ENCODE measurements around the gene NARS2. TPM values are rescaled to one million over a fixed set of nuclear protein-coding genes. Genes with fewer than 3 reads are reported as not detected.
"Not testable (repeated sequence)": the region's sequence is repeated elsewhere in the genome, so short reads cannot be mapped to it uniquely, and the experiment has no call there.

NARS2 gene
- total RNA-seq, 1 experiment from 2014 or later = 27.6 TPM

DNA sequence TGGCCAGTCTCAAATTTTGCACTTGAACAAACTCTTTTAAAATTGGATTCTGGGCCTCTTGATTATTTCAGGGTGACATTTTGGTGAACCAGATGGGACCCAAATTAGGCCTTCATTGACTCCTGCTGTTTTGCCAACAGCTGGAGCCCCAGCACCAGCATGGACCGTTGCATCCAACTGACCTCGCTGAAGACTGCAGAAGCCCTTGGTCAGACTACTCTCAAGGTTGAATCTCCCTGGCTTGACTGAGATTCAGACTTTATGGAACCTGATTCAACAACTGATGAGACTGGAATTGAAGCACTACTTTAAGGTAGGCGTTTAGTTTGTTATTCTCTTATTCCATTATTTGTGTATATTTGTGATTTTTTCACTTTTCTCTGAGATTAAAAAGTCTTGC, 41.7 kb downstream of the NARS2 start:
- Histone ChIP-seq H3K36me3 (no peaks in the 10 kb centered on the region), H3K9me3 (no peaks in the 10 kb centered on the region), H3K27me3 (no peaks in the 10 kb centered on the region), H3K4me3 (no peak overlapping the region)
- DNase-seq = no peak

GRCh38 chr11:78526497-78527146, 48.0 kb downstream of the NARS2 start:
- no peak for DNase-seq
- H3K27me3 ChIP-seq = no peaks in the 10 kb centered on the region
- H3K36me3 ChIP-seq = peaks cover 3% of the 10 kb centered on the region; the same call in 1 of the 2 replicates
- H3K4me3 ChIP-seq = no peak overlapping the region
- no peaks in the 10 kb centered on the region for H3K9me3 ChIP-seq

GRCh38 chr11:78525720-78526119, 48.9 kb downstream of the NARS2 start:
- DNase-seq = no peak
- peaks cover 3% of the 10 kb centered on the region; the same call in 1 of the 2 replicates for H3K36me3 ChIP-seq
- no peaks in the 10 kb centered on the region for H3K27me3 ChIP-seq
- H3K4me3 ChIP-seq = no peak overlapping the region
- H3K9me3 ChIP-seq = no peaks in the 10 kb centered on the region

DNA sequence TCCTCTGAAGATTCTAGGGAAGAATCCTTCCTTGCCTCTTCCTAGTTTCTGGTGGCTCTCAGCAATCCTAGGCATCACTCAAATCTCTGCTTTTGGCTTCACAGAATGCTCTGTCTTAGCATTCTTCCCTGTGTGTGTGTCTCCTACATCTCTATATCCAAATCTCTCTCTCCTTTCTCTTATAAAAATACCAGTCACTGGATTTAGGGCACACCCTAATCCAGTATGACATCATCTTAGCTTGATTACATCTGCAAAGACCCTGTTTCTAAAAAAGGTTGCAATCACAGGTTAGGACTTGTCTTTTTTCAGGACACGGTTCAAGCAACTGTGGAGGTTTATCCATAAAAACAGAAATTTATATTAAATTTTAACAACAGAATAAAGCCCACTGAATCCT, 54.4 kb downstream of the NARS2 start:
- Histone ChIP-seq H3K36me3 (peaks cover 3% of the 10 kb centered on the region; the same call in 1 of the 2 replicates), H3K27me3 (no peaks in the 10 kb centered on the region), H3K9me3 (no peaks in the 10 kb centered on the region), H3K4me3 (no peak overlapping the region)
- no peak for DNase-seq

- no peak for DNase-seq
- Histone ChIP-seq H3K4me3 (no peak overlapping the region), H3K27me3 (no peaks in the 10 kb centered on the region), H3K9me3 (no peaks in the 10 kb centered on the region), H3K36me3 (no peaks in the 10 kb centered on the region)
Observed at GRCh38 chr11:78516281-78516680, 58.4 kb downstream of the NARS2 start.

- Histone ChIP-seq H3K36me3 (peaks cover 4% of the 10 kb centered on the region; the same call in 1 of the 2 replicates), H3K4me3 (no peak overlapping the region), H3K27me3 (no peaks in the 10 kb centered on the region), H3K9me3 (peaks cover 8% of the 10 kb centered on the region; the same call in 1 of the 2 replicates)
- DNase-seq = no peak
Observed at GRCh38 chr11:78514922-78515502, 59.7 kb downstream of the NARS2 start.

- H3K36me3 ChIP-seq, H3K9me3 ChIP-seq, DNase-seq, H3K27me3 ChIP-seq, H3K4me3 ChIP-seq: not testable (repeated sequence)
Observed at GRCh38 chr11:78513085-78513484, 61.6 kb downstream of the NARS2 start.

GRCh38 chr11:78510597-78510996, 64.1 kb downstream of the NARS2 start:
- Histone ChIP-seq H3K9me3 (peaks cover 8% of the 10 kb centered on the region; the same call in 1 of the 2 replicates), H3K27me3 (no peaks in the 10 kb centered on the region), H3K4me3 (no peak overlapping the region), H3K36me3 (peaks cover 4% of the 10 kb centered on the region; the same call in 1 of the 2 replicates)
- DNase-seq = no peak

DNA sequence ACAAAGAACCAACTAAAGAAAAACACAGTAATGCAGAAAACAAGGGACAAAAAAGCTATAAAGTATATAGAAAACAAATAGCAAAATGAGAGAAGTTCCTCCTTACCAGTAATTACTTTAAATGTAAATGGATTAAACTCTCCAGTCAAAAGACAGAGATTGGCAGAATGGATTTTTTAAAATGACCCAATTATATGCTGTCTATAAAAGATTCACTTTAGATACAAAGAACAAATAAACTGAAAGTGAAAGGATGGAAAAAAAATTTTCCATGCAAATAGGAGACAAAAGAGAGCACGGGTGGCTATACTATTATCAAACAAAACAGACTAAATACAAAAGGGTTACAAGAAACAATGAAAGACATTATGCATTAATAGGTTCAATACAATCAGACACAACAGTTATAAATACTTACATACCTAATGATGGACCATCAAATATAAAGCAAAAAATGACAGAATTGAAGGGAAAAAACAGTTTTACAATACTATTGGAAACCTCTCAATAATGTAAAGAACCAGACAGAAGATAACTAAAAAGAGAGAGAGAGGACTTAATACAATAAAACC, 64.6 kb downstream of the NARS2 start:
- no peak for DNase-seq
- Histone ChIP-seq H3K9me3 (peaks cover 8% of the 10 kb centered on the region; the same call in 1 of the 2 replicates), H3K27me3 (no peaks in the 10 kb centered on the region)

GRCh38 chr11:78504708-78505107, 70.0 kb downstream of the NARS2 start:
- no peaks in the 10 kb centered on the region for H3K36me3 ChIP-seq
- no peak overlapping the region for H3K4me3 ChIP-seq
- DNase-seq = no peak
- H3K9me3 ChIP-seq = no peaks in the 10 kb centered on the region
- no peaks in the 10 kb centered on the region for H3K27me3 ChIP-seq

More for the DNA sequence above, 64.6 kb downstream of the NARS2 start:
- Histone ChIP-seq H3K4me3 (no peak overlapping the region), H3K36me3 (peaks cover 4% of the 10 kb centered on the region; the same call in 1 of the 2 replicates)

DNA sequence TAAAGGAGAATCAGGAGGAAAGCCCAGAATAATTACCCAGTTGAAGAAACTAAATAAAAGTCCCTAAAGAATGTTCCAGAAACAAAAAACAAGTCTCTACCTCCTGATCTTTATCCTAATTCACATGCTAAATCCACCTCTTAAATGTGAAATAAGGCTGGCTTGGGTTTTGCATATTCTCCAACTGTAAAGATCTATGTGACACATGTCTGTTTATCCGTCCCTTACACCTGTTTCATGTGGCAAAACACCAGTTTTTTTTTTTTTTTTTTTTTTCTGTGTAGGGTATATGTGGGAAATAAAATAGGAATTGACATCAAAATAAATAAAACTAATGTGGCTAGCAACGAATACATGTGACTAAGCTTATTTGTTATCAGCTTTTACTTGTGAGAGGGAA, 70.5 kb downstream of the NARS2 start:
- Histone ChIP-seq H3K9me3 (no peaks in the 10 kb centered on the region), H3K36me3 (no peaks in the 10 kb centered on the region), H3K4me3 (no peak overlapping the region), H3K27me3 (no peaks in the 10 kb centered on the region)
- DNase-seq = no peak

DNA sequence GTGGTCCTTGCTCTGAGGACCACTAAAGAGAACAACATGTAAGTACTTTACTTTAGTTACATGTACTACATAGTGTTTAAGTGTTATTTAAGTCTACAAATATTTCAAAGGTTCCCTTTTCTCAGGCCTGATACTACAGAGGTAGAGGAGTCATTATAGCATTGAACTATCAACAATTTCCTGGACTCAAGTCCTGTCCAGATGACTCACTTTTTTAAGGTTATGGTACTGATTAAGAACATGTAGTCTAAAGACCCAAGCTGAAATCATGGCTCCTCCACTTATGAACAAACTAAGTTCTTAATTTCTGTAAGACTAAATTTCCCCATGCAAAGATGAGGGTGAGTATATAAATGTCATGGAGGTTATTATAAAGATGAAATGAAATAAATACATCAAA, 74.7 kb downstream of the NARS2 start:
- H3K27me3 ChIP-seq = no peaks in the 10 kb centered on the region
- DNase-seq = no peak
- H3K4me3 ChIP-seq = no peak overlapping the region
- no peaks in the 10 kb centered on the region for H3K9me3 ChIP-seq
- H3K36me3 ChIP-seq = no peaks in the 10 kb centered on the region

DNA sequence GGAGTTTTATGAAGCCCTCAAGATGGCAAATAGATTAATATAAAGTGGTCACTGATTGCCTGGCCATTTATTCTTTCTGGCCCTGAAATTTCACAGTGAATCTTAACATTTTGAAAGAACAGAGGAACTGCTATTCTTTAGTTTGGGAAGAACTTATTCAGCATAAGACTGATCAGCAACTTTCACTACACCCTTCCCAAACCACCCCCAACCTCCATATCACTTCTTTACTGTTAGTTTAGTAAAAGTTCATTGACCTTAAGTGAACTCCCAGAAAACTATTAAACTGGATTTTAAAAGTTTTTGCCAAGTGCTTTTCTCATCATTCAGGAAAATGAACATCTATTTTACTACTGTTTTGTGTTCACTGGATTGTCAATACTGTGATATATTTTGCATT, 77.4 kb downstream of the NARS2 start:
- Histone ChIP-seq H3K4me3 (no peak overlapping the region), H3K27me3 (no peaks in the 10 kb centered on the region), H3K36me3 (no peaks in the 10 kb centered on the region), H3K9me3 (no peaks in the 10 kb centered on the region)
- no peak for DNase-seq

DNA sequence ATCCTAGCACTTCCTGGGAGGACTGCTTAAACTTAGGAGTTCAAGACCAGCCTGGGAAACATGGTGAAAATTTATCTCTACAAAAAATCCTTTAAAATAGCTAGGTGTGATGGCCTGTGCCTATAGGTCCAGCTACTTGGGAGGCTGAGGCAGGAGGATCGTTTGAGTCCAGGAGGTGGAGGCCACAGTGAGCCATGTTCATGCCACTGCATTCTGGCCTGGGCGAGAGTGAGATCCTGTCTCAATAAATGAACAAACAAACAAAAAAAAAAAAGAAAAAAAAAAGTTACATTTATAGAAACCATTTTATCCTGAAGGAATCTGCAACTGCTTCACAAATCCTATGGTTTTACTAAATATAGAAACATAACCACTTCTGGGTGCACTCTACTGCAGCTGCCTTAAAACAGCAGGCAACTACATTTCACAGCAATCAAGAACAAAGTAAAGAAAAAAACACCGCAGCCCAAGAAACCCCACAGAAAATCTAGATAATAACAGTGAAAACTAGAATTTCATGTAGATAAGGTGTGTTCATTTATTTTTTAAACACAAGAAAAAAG, 81.2 kb downstream of the NARS2 start:
- Histone ChIP-seq H3K9me3 (no peaks in the 10 kb centered on the region), H3K4me3 (no peak overlapping the region), H3K36me3 (no peaks in the 10 kb centered on the region), H3K27me3 (no peaks in the 10 kb centered on the region)
- no peak for DNase-seq

DNA sequence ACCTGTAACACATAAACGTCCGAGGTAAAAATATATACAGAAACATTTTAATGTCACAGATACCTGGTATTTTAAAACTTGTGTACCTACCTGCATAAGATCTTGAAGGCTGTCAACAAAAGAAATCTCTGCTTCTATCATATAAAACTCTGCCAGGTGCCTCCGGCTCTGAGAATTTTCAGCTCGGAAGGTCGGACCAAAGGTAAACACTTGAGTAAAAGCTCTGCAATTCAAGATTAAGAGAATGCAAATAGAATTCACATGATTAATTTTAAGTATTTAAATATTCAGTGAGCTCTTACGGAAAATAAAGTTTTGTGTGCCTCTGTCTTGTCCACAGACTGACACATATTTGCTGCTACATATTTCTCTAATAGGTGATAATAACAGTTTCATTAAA, 81.7 kb downstream of the NARS2 start:
- no peak for DNase-seq
- Histone ChIP-seq H3K4me3 (no peak overlapping the region), H3K36me3 (no peaks in the 10 kb centered on the region), H3K9me3 (no peaks in the 10 kb centered on the region), H3K27me3 (no peaks in the 10 kb centered on the region)

DNA sequence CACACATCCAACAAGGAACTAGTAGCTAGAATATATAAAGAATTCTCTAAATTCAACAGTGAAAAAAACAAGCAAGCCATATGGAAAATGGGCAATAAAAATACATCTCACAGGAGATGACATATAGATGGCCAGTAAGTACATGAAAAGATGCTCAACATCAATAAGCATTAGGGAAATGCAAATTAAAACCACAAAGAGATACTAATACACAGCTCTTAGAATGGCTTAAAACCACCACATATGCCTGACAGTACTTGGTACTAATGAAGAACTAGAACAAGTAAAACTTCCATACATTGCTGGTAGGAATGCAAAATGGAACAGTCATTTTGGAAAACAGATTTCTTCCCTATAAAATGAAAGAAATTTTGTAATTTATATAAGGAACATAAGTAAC, 85.5 kb downstream of the NARS2 start:
- no peaks in the 10 kb centered on the region for H3K36me3 ChIP-seq
- no peaks in the 10 kb centered on the region for H3K27me3 ChIP-seq
- DNase-seq = no peak
- no peak overlapping the region for H3K4me3 ChIP-seq
- peaks cover 4% of the 10 kb centered on the region for H3K9me3 ChIP-seq

- Histone ChIP-seq H3K9me3 (0 out of 2 replicates have a peak, but pooled peaks cover 2% of the 10 kb centered on the region), H3K27me3 (no peaks in the 10 kb centered on the region), H3K4me3 (no peak overlapping the region), H3K36me3 (peaks cover 5% of the 10 kb centered on the region; the same call in 1 of the 2 replicates)
- no peak for DNase-seq
Observed at GRCh38 chr11:78478536-78478935, 96.1 kb downstream of the NARS2 start.
